Lung (tissue), 12 donors: ENCODE data around the gene DNAJC15. TPM values are rescaled to one million over a fixed set of nuclear protein-coding genes. Genes with fewer than 3 reads are reported as not detected.
"Not testable (repeated sequence)": the region's sequence is repeated elsewhere in the genome, so short reads cannot be mapped to it uniquely, and the experiment has no call there.

Experiments
- ATAC-seq: fragments of 200-7000 bp; cut with Tn5 transposase; one replicate; pipeline ENCODE4 v1.9.1; 2020; ENCODE audit warnings: moderate number of reproducible peaks; ENCODE audit not compliant: insufficient read depth, low FRiP score
- DNase-seq, 3 donors: peaks; one replicate each; pipeline ENCODE4 v3.0.0-alpha.2; 2013 to 2017
- H3K27ac ChIP-seq, 2 donors: one replicate each; pipeline ENCODE4 v1.5.1; 2013; ENCODE audit warnings: mild to moderate bottlenecking in 2 of 2, moderate library complexity in 2 of 2, control low read depth in 1 of 2, inconsistent platforms in 1 of 2, low read depth in 1 of 2, low read length in 1 of 2
- H3K27me3 ChIP-seq, 3 donors: one replicate each; pipeline ENCODE4 v1.5.1; 2013; ENCODE audit warnings: low read length in 2 of 3; ENCODE audit not compliant: control insufficient read depth in 3 of 3, insufficient read depth in 3 of 3
- H3K36me3 ChIP-seq, 4 donors: one replicate each; pipeline ENCODE4 v1.5.1; 2013; ENCODE audit warnings: low read length in 4 of 4, mild to moderate bottlenecking in 1 of 4, moderate library complexity in 1 of 4; ENCODE audit not compliant: control insufficient read depth in 4 of 4, insufficient read depth in 4 of 4
- H3K4me1 ChIP-seq, 5 donors: one replicate each; pipeline ENCODE4 v1.5.1; 2013; ENCODE audit warnings: low read length in 5 of 5, mild to moderate bottlenecking in 2 of 5, moderate library complexity in 1 of 5; ENCODE audit not compliant: control insufficient read depth in 5 of 5, insufficient read depth in 5 of 5
- H3K4me3 ChIP-seq: one replicate; pipeline ENCODE4 v1.5.1; 2013; ENCODE audit warnings: mild to moderate bottlenecking, control low read depth, moderate library complexity
- H3K9ac ChIP-seq, 2 donors: one replicate each; pipeline ENCODE4 v1.5.1; 2013; ENCODE audit warnings: low read length in 2 of 2, control low read depth in 1 of 2; ENCODE audit not compliant: insufficient read depth in 1 of 2
- H3K9me3 ChIP-seq, 4 donors: one replicate each; pipeline ENCODE4 v1.5.1; 2013; ENCODE audit warnings: low read length in 3 of 4, mild to moderate bottlenecking in 1 of 4, moderate library complexity in 1 of 4; ENCODE audit not compliant: control insufficient read depth in 4 of 4, insufficient read depth in 3 of 4
- WGBS, 2 donors: extraction: QIAGEN DNeasy Blood & Tissue Kit; methylation state at CpG; one replicate each; pipeline ENCODE4 v1.1.7; 2013; 5-methylcytosine and 5-hydroxymethylcytosine counted together
- polyA plus RNA-seq, 2 donors: library from polyadenylated mRNA; stranded (reverse); fragments of 200-250 nt; gene quantifications; one replicate each; pipeline ENCODE4 v1.2.1, GENCODE V29; 2013
- total RNA-seq, 2 donors: library from RNA; depleted of rRNA in 1 of 2; stranded (reverse); fragments of >200 nt in 1 of 2; gene quantifications; one replicate each; pipeline ENCODE4 v1.2.1, GENCODE V29; 2014 to 2021
- TF ChIP-seq, protein P1 (sequence below): IDR thresholded peaks from 2 replicates; pipeline ENCODE4 v1.5.1; 2012; ENCODE audit warnings: mild to moderate bottlenecking; ENCODE audit errors: control extremely low read depth, extremely low read depth
- donor health status: control.
- donor health status: control.
- donor health status: Bipolar disorder and iron deficiency.
- donor health status: healthy.
- donor health status: DM: yes; HTN: yes; CAD: no.

The DNAJC15 gene
- total and polyA plus RNA-seq, 4 donors = 16.8 to 21.8 (median 19.2) TPM

DNA sequence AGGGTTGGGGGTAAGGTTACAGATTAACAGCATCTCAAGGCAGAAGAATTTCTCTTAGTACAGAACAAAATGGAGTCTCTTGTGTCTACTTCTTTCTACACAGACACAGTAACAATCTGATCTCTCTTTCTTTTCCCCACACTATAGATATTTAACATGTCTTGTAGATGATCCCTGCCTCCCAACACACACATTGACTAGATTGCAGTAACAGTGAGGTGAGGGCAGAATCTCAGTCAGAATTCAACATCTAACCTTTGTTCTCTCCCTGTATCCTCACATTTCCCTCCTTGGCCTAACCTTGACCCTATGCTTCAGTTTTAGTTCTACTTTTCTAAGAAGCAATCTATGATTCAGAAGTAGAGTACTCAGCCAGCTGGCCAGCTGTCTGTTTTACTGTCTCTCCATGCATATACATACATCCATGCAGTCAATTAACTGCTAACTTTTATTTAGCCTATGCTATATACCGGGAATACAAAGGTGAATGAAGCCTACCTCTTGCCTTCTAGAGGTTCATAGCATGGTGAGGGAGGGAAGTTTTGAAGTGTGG is 18.1 kb downstream of the DNAJC15 start:
- TF ChIP-seq, protein P1, sequence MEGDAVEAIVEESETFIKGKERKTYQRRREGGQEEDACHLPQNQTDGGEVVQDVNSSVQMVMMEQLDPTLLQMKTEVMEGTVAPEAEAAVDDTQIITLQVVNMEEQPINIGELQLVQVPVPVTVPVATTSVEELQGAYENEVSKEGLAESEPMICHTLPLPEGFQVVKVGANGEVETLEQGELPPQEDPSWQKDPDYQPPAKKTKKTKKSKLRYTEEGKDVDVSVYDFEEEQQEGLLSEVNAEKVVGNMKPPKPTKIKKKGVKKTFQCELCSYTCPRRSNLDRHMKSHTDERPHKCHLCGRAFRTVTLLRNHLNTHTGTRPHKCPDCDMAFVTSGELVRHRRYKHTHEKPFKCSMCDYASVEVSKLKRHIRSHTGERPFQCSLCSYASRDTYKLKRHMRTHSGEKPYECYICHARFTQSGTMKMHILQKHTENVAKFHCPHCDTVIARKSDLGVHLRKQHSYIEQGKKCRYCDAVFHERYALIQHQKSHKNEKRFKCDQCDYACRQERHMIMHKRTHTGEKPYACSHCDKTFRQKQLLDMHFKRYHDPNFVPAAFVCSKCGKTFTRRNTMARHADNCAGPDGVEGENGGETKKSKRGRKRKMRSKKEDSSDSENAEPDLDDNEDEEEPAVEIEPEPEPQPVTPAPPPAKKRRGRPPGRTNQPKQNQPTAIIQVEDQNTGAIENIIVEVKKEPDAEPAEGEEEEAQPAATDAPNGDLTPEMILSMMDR = no peak
- Histone ChIP-seq H3K36me3 (peaks cover 0 to under 1% (median 0%) of the 10 kb centered on the region in 4 donors), H3K27ac (no peak overlapping the region), H3K27me3 (no peaks in the 10 kb centered on the region), H3K4me1 (peaks cover 3 to 23% (median 10%) of the 10 kb centered on the region in 5 donors), H3K9ac (peak overlapping the region in 1 of 2 donors; percentile 26), H3K4me3 (no peak overlapping the region), H3K9me3 (no peaks in the 10 kb centered on the region)
- no peak for ATAC-seq
- no peak for DNase-seq
- WGBS, 2 donors = 85 to 93% methylated on average over 1 of the region's 1 CpG

DNA sequence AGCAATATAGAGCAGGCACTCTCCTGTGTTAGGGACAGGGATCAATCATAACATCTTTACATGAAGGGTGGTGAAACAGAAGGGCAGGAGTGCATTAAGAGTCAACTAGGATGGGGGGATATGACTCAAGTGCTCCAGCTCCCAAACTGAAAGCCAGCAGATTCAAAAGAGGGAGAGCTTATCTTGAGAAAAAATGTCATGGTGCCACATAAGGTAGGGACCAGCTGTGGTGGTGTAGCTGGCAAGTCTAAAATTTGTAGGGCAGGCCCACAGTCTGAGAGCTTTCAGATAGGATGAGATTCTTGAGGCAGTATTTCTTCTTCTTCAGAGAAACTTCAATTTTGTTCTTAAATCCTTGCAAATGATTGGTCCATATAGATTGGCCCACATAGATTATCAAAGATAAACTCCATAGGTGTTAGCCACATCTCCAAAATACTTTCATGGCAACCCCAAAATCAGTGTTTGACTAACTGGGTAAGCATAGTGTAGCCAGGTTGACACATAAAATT is 19.1 kb downstream of the DNAJC15 start:
- Histone ChIP-seq H3K36me3 (peaks cover 0 to 4% (median 0%) of the 10 kb centered on the region in 4 donors), H3K4me1 (peaks cover 0 to 13% (median 6%) of the 10 kb centered on the region in 5 donors), H3K27ac (no peak overlapping the region), H3K9ac (no peak overlapping the region), H3K27me3 (no peaks in the 10 kb centered on the region), H3K4me3 (no peak overlapping the region), H3K9me3 (no peaks in the 10 kb centered on the region)
- DNase-seq = no peak
- no peak for ATAC-seq
- TF ChIP-seq, protein P1 = no peak

DNA sequence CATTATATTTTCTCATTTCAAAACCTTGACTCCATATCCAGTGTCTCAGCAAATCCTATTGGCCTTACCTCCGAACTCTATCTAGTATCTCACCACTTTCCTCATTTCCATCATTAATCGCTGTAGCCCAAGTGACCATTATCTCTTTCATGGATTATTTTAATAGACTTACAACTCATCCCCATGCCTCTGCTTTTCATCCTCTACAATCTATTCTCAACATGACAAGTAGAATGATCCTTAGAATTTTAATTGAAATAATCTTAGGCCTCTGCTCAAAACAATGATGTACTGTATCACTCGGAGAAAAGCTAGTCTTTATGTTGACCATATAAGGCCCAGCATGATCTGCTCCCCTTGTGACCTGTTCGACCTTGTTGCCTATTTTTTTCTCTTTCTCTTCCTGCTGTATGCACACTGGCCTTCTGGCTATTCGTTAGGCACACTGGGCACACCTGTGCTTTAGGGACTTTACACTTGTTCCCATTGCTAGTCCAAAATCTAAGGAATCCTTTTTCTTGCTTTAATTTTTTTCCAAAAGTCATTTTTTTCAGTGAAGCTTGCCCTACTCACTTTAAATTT is 21.4 kb downstream of the DNAJC15 start:
- Histone ChIP-seq H3K9ac (no peak overlapping the region), H3K4me1 (peaks cover 0 to 13% (median 4%) of the 10 kb centered on the region in 5 donors), H3K4me3 (no peak overlapping the region), H3K9me3 (no peaks in the 10 kb centered on the region), H3K27ac (peak overlapping the region in 1 of 2 donors; percentile 79), H3K27me3 (no peaks in the 10 kb centered on the region), H3K36me3 (peaks cover 0 to 4% (median 0%) of the 10 kb centered on the region in 4 donors)
- TF ChIP-seq, protein P1 = no peak
- DNase-seq (no peak), ATAC-seq (no peak)
- WGBS, 2 donors = 88 to 93% methylated on average over 5 of the region's 5 CpGs

DNA sequence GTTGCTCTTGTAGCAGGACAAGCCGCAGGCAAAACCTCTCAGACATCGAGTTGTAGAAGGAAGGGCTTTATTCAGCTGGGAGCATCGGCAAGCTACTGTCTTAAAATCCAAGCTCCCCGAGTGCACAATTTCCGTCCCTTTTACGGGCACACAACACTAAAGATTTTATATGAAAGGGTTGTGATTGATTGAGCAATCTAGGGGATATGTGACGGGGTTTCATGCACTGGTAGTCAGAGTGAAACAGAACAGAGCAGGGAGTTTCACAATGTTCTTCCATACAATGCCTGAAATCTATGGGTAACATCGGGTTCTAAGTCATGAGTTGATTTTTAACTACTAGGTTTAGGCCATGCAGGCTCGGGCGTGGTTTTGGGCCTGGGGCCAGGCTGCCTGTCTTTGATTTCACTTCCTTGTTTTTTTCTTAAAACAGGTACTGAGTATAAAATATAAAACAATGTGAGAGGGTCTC is 22.0 kb downstream of the DNAJC15 start:
- not testable (repeated sequence) for H3K27me3 ChIP-seq, H3K9me3 ChIP-seq, ATAC-seq, H3K9ac ChIP-seq, DNase-seq, H3K4me3 ChIP-seq, H3K36me3 ChIP-seq
- peak overlapping the region in 1 of 2 donors; percentile 79 for H3K27ac ChIP-seq
- peaks cover 0 to 13% (median 3%) of the 10 kb centered on the region in 5 donors for H3K4me1 ChIP-seq
- WGBS, 2 donors = 39 to 44% methylated on average over 10 of the region's 10 CpGs
